Lung (tissue), 16 donors: ENCODE measurements around the gene GHDC. TPM values are rescaled to one million over a fixed set of nuclear protein-coding genes. Genes with fewer than 3 reads are reported as not detected.
"Not testable (repeated sequence)": the region's sequence is repeated elsewhere in the genome, so short reads cannot be mapped to it uniquely, and the experiment has no call there.

ENCODE experiments used
- ATAC-seq: fragments of 200-7000 bp; cut with Tn5 transposase; one replicate; pipeline ENCODE4 v1.9.1; 2020; ENCODE audit warnings: moderate number of reproducible peaks; ENCODE audit not compliant: insufficient read depth, low FRiP score
- DNase-seq, 3 donors: peaks; one replicate each; pipeline ENCODE4 v3.0.0-alpha.2; 2013 to 2017
- H3K27ac ChIP-seq, 2 donors: one replicate each; pipeline ENCODE4 v1.5.1; 2013; ENCODE audit warnings: mild to moderate bottlenecking in 2 of 2, moderate library complexity in 2 of 2, control low read depth in 1 of 2, inconsistent platforms in 1 of 2, low read depth in 1 of 2, low read length in 1 of 2
- H3K27me3 ChIP-seq, 3 donors: one replicate each; pipeline ENCODE4 v1.5.1; 2013; ENCODE audit warnings: low read length in 2 of 3; ENCODE audit not compliant: control insufficient read depth in 3 of 3, insufficient read depth in 3 of 3
- H3K36me3 ChIP-seq, 4 donors: one replicate each; pipeline ENCODE4 v1.5.1; 2013; ENCODE audit warnings: low read length in 4 of 4, mild to moderate bottlenecking in 1 of 4, moderate library complexity in 1 of 4; ENCODE audit not compliant: control insufficient read depth in 4 of 4, insufficient read depth in 4 of 4
- H3K4me1 ChIP-seq, 5 donors: one replicate each; pipeline ENCODE4 v1.5.1; 2013; ENCODE audit warnings: low read length in 5 of 5, mild to moderate bottlenecking in 2 of 5, moderate library complexity in 1 of 5; ENCODE audit not compliant: control insufficient read depth in 5 of 5, insufficient read depth in 5 of 5
- H3K4me3 ChIP-seq: one replicate; pipeline ENCODE4 v1.5.1; 2013; ENCODE audit warnings: mild to moderate bottlenecking, control low read depth, moderate library complexity
- H3K9ac ChIP-seq, 2 donors: one replicate each; pipeline ENCODE4 v1.5.1; 2013; ENCODE audit warnings: low read length in 2 of 2, control low read depth in 1 of 2; ENCODE audit not compliant: insufficient read depth in 1 of 2
- H3K9me3 ChIP-seq, 4 donors: one replicate each; pipeline ENCODE4 v1.5.1; 2013; ENCODE audit warnings: low read length in 3 of 4, mild to moderate bottlenecking in 1 of 4, moderate library complexity in 1 of 4; ENCODE audit not compliant: control insufficient read depth in 4 of 4, insufficient read depth in 3 of 4
- CTCF ChIP-seq: IDR thresholded peaks from 2 replicates; pipeline ENCODE4 v1.5.1; 2012; ENCODE audit warnings: mild to moderate bottlenecking; ENCODE audit errors: control extremely low read depth, extremely low read depth
- WGBS, 2 donors: extraction: QIAGEN DNeasy Blood & Tissue Kit; methylation state at CpG; one replicate each; pipeline ENCODE4 v1.1.7; 2013; 5-methylcytosine and 5-hydroxymethylcytosine counted together
- long read RNA-seq, 5 donors: transcript quantifications; one replicate each; lab custom pipeline, GENCODE V29; 2026
- polyA plus RNA-seq, 2 donors: library from polyadenylated mRNA; stranded (reverse); fragments of 200-250 nt; gene quantifications; one replicate each; pipeline ENCODE4 v1.2.1, GENCODE V29; 2013
- total RNA-seq, 2 donors: library from RNA; depleted of rRNA in 1 of 2; stranded (reverse); fragments of >200 nt in 1 of 2; gene quantifications; one replicate each; pipeline ENCODE4 v1.2.1, GENCODE V29; 2014 to 2021
- donor health status: control.
- donor health status: control.
- donor health status: Bipolar disorder and iron deficiency.
- donor health status: healthy.
- donor health status: DM: yes; HTN: yes; CAD: no.

GHDC gene
- total RNA-seq = 10 to 100 TPM; 17.2 to 33.3 TPM
- 10 to 100 TPM; 19.3 to 26.0 TPM for polyA plus RNA-seq
- long read RNA-seq, donor 1, partial matches to known transcripts = 6 of 12 reads
- long read RNA-seq, donor 1, other reads (novel, unspliced or antisense) = 0 of 12 reads
- long read RNA-seq, donor 2 = 0 reads
- long read RNA-seq, donor 3, partial matches to known transcripts = 0 of 2 reads
- long read RNA-seq, donor 3, other reads (novel, unspliced or antisense) = 0 of 2 reads
- long read RNA-seq, donor 4, partial matches to known transcripts = 0 of 3 reads
- long read RNA-seq, donor 4, other reads (novel, unspliced or antisense) = 0 of 3 reads
- long read RNA-seq, donor 5, partial matches to known transcripts = 0 of 5 reads
- long read RNA-seq, donor 5, other reads (novel, unspliced or antisense) = 0 of 5 reads

- Histone ChIP-seq H3K9me3 (no peaks in the 10 kb centered on the region), H3K9ac (peak within 1 kb of the TSS; percentile 34 to 84), H3K27ac (peak within 1 kb of the TSS; percentile 27 to 89), H3K27me3 (no peaks in the 10 kb centered on the region), H3K4me3 (peak within 1 kb of the TSS; percentile 54), H3K36me3 (peaks cover 0 to 13% (median 0%) of the 10 kb centered on the region in 4 donors), H3K4me1 (peaks cover 0 to 15% (median 0%) of the 10 kb centered on the region in 5 donors)
- 16 to 20% methylated on average over 24 of the region's 24 CpGs for WGBS, 2 donors
- ATAC-seq (peak; percentile 83), DNase-seq (peak; percentile 86 to 88 (median 87))
- TF ChIP-seq CTCF = peak; percentile 61
These were observed at the start of gene GHDC for GRCh38 chr17:42193969-42194899. TSS of gene GHDC (minus strand) at chr17:42194494. CDS start at chr17:42193581, 913 bp downstream.

- no peak overlapping the region for H3K27ac ChIP-seq
- H3K9me3 ChIP-seq = peaks cover 0 to 2% (median 0%) of the 10 kb centered on the region in 4 donors
- peaks cover 0 to 1% (median 0%) of the 10 kb centered on the region in 4 donors for H3K36me3 ChIP-seq
- no peak overlapping the region for H3K4me3 ChIP-seq
- no peaks in the 10 kb centered on the region for H3K27me3 ChIP-seq
- H3K9ac ChIP-seq = no peak overlapping the region
- 71 to 82% methylated on average over 5 of the region's 5 CpGs for WGBS, 2 donors
- peaks cover 0 to 14% (median 6%) of the 10 kb centered on the region in 5 donors for H3K4me1 ChIP-seq
- ATAC-seq (no peak), DNase-seq (no peak)
- TF ChIP-seq CTCF = no peak
These were observed 49.2 kb upstream of the GHDC start for GRCh38 chr17:42243493-42243982.

DNA sequence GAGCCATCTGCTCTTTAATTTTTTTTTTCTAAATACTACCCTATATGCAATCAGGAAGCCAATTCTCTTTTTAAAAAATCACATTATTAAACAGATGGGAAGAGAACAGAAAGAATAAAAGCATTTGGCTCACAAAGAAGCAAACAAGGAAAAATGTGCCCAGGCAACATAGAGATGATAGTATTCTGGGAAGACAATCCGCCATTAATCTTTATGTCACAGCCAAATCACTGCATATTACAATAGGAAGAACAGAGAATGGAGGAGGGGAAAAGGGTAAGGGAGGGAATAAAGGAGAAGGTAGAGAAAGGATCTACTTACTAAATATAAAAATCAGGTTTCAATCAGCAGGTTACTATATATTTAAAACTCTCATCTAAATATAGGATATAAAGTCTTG, 47.6 kb upstream of the GHDC start:
- H3K4me3 ChIP-seq = no peak overlapping the region
- DNase-seq = no peak
- ATAC-seq = no peak
- peaks cover 0 to 1% (median 0%) of the 10 kb centered on the region in 4 donors for H3K36me3 ChIP-seq
- WGBS, 2 donors = 94 to 96% methylated on average over 1 of the region's 1 CpG
- no peak for TF ChIP-seq CTCF
- peaks cover 0 to 10% (median 0%) of the 10 kb centered on the region in 5 donors for H3K4me1 ChIP-seq
- H3K27me3 ChIP-seq = no peaks in the 10 kb centered on the region
- peaks cover 0 to 2% (median 0%) of the 10 kb centered on the region in 4 donors for H3K9me3 ChIP-seq
- no peak overlapping the region for H3K27ac ChIP-seq
- no peak overlapping the region for H3K9ac ChIP-seq

GRCh38 chr17:42240863-42241262, 46.6 kb upstream of the GHDC start:
- not testable (repeated sequence) for H3K4me1 ChIP-seq, DNase-seq, H3K27me3 ChIP-seq, H3K36me3 ChIP-seq, H3K27ac ChIP-seq, H3K9me3 ChIP-seq, ATAC-seq, H3K4me3 ChIP-seq, H3K9ac ChIP-seq
- 86 to 88% methylated on average over 4 of the region's 4 CpGs for WGBS, 2 donors
